Uterus (tissue), 2 donors: ENCODE measurements around the gene RNF217.

Experiments used
- CTCF ChIP-seq, 4 experiments: fragments of 200-600 bp in 2 of 4; fragments of 450-650 bp in 2 of 4; sonication (generic) in 2 of 4; IDR thresholded peaks; one replicate each; pipeline ENCODE4 v1.5.1; 2016 to 2019; ENCODE audit warnings: antibody characterized with exemption in 4 of 4, mild to moderate bottlenecking in 2 of 4, moderate library complexity in 1 of 4
- POLR2A ChIP-seq, 2 donors: fragments of 450-650 bp; IDR thresholded peaks; one replicate each; pipeline ENCODE4 v1.6.1; 2016; ENCODE audit warnings: antibody characterized with exemption in 2 of 2, mild to moderate bottlenecking in 1 of 2, moderate library complexity in 1 of 2

GRCh38 chr6:125123468-125124048 lies 161.3 kb downstream of the RNF217 start:
- TF ChIP-seq POLR2A (IDR thresholded peaks at IDR 0.05), result no peak
- no peak for TF ChIP-seq CTCF (IDR thresholded peaks at IDR 0.05)
